Endothelial cell of umbilical vein (primary cell): Measurements from ENCODE around the gene GPRC5D. TPM values are rescaled to one million over a fixed set of nuclear protein-coding genes. Genes with fewer than 3 reads are reported as not detected.

Experiments used
- BruUV-seq: library from RNA; stranded (reverse); fragments of 400-500 nt; replicated peaks from 2 replicates; lab custom pipeline; 2021; lab: Mats Ljungman, UMichigan
- CTCF ChIA-PET: fragments of 300-600, 350-600 bp; sonication (Branson Sonifier 250); formaldehyde crosslinking; loops from one replicate; lab custom pipeline; 2021; ENCODE audit warnings: antibody characterized with exemption, inconsistent platforms; lab: Charles Lee
- POLR2A ChIA-PET: fragments of 300-600, 350-600 bp; sonication (Branson Sonifier 250); formaldehyde crosslinking; loops from one replicate; lab custom pipeline; 2021; ENCODE audit warnings: antibody characterized with exemption, inconsistent platforms; lab: Charles Lee
- DNase-seq: peaks from one replicate; pipeline ENCODE4 v3.0.0-alpha.2; 2011; ENCODE audit warnings: low read depth, low spot score
- FAIRE-seq: peaks from 2 replicates; lab custom pipeline; 2011; peaks lifted over from hg19 to GRCh38; lab: Jason Lieb, UNC
- H2AFZ ChIP-seq: 2 replicates; pipeline ENCODE4 v1.6.0; 2012; ENCODE audit warnings: low read depth, low read length, control low read depth, inconsistent platforms
- H3K27ac ChIP-seq: 2 replicates; pipeline ENCODE4 v1.5.1; 2011; ENCODE audit warnings: low read depth, mild to moderate bottlenecking, control low read depth, low read length, moderate library complexity; ENCODE audit not compliant: insufficient read depth
- H3K27me3 ChIP-seq, 2 experiments: 2 replicates each; pipeline versions ENCODE4 v1.6.0 to v1.6.1; 2011; ENCODE audit warnings: low read length in 2 of 2, mixed read lengths in 1 of 2; ENCODE audit not compliant: control insufficient read depth in 2 of 2, insufficient read depth in 2 of 2
- H3K36me3 ChIP-seq, 2 experiments: 2 replicates in 1 of 2; 3 replicates in 1 of 2; pipeline ENCODE4 v1.5.1; 2011; ENCODE audit warnings: low read length in 2 of 2, mild to moderate bottlenecking in 1 of 2, moderate library complexity in 1 of 2; ENCODE audit not compliant: control insufficient read depth in 2 of 2, insufficient read depth in 2 of 2; ENCODE audit errors: extremely low read depth in 1 of 2
- H3K4me1 ChIP-seq: 3 replicates; pipeline ENCODE4 v1.5.1; 2011; ENCODE audit warnings: mild to moderate bottlenecking, low read length; ENCODE audit not compliant: control insufficient read depth, insufficient read depth; ENCODE audit errors: extremely low read depth
- H3K4me2 ChIP-seq: 2 replicates; pipeline ENCODE4 v1.6.1; 2011; ENCODE audit warnings: low read length, control low read depth, mixed read lengths; ENCODE audit not compliant: insufficient read depth
- H3K4me3 ChIP-seq, 3 experiments: fragments of 200-600 bp in 1 of 3; sonication (generic), shearing (Covaris generic) in 1 of 3; replicated peaks in 1 of 3; 2 replicates each; pipeline ENCODE4 v1.5.1; 2011 to 2016; ENCODE audit warnings: control low read depth in 3 of 3, low read length in 3 of 3, mild to moderate bottlenecking in 2 of 3, inconsistent platforms in 1 of 3, low read depth in 1 of 3, moderate library complexity in 1 of 3; ENCODE audit not compliant: insufficient read depth in 1 of 3
- H3K79me2 ChIP-seq: 2 replicates; pipeline ENCODE4 v1.6.0; 2012; ENCODE audit warnings: low read length, inconsistent platforms; ENCODE audit not compliant: control insufficient read depth, insufficient read depth
- H3K9ac ChIP-seq: replicated peaks from 2 replicates; pipeline ENCODE3; 2011; ENCODE audit warnings: low read length, control low read depth; ENCODE audit not compliant: insufficient read depth; ENCODE audit errors: extremely low read depth
- H3K9me1 ChIP-seq: replicated peaks from 3 replicates; pipeline ENCODE4 v1.6.0; 2011; ENCODE audit warnings: mild to moderate bottlenecking, low read length; ENCODE audit not compliant: control insufficient read depth, insufficient read depth; ENCODE audit errors: extremely low read depth
- H3K9me3 ChIP-seq: replicated peaks from 2 replicates; pipeline ENCODE4 v1.5.1; 2012; ENCODE audit warnings: low read length, inconsistent platforms; ENCODE audit not compliant: control insufficient read depth, insufficient read depth
- H4K20me1 ChIP-seq: replicated peaks from 2 replicates; pipeline ENCODE3; 2011; ENCODE audit warnings: mild to moderate bottlenecking, low read length; ENCODE audit not compliant: control insufficient read depth, insufficient read depth; ENCODE audit errors: extremely low read depth
- EZH2 ChIP-seq: IDR thresholded peaks from 2 replicates; pipeline ENCODE4 v1.6.1; 2012; ENCODE audit warnings: borderline replicate concordance, low read depth, mild to moderate bottlenecking, moderate library complexity, low read length, inconsistent platforms; ENCODE audit not compliant: severe bottlenecking
- FOS ChIP-seq: IDR thresholded peaks from 2 replicates; pipeline ENCODE4 v1.6.1; 2011; ENCODE audit warnings: mild to moderate bottlenecking, low read length, moderate library complexity, borderline replicate concordance; ENCODE audit not compliant: insufficient read depth
- GATA2 ChIP-seq: IDR thresholded peaks from 2 replicates; pipeline ENCODE4 v1.7.0; 2011; ENCODE audit warnings: low read depth, mild to moderate bottlenecking, moderate library complexity, mixed read lengths, low read length; ENCODE audit not compliant: insufficient read length, insufficient read depth
- JUN ChIP-seq: IDR thresholded peaks from 2 replicates; pipeline ENCODE4 v1.6.1; 2011; ENCODE audit warnings: borderline replicate concordance, low read depth; ENCODE audit not compliant: insufficient read length, insufficient read depth
- MYC ChIP-seq: IDR thresholded peaks from one replicate; pipeline ENCODE4 v1.6.1; 2011; ENCODE audit warnings: mild to moderate bottlenecking, low read depth, low read length
- POLR2A ChIP-seq: IDR thresholded peaks from 2 replicates; pipeline ENCODE4 v1.6.1; 2012; ENCODE audit warnings: low read depth, mild to moderate bottlenecking, control low read depth, low read length
- POLR2AphosphoS5 ChIP-seq: IDR thresholded peaks from 2 replicates; pipeline ENCODE4 v1.6.1; 2012; ENCODE audit warnings: low read depth, mild to moderate bottlenecking, control low read depth, low read length, moderate library complexity; ENCODE audit not compliant: insufficient read depth
- dilution Hi-C: fragments of 300-500 bp; cut with MboI; formaldehyde crosslinking; loops from one replicate; pipeline ENCODE4 v1.15.0; 2019; ENCODE audit warnings: low sequenced_read_pairs; ENCODE audit not compliant: extremely low pct_ligation_motif_present
- intact Hi-C: fragments of 100-400 bp; cut with micrococcal nuclease; formaldehyde crosslinking; loops from one replicate; pipeline ENCODE4 v1.10.0; 2022
- polyA plus RNA-seq, 4 experiments: library from polyadenylated mRNA; depleted of rRNA in 3 of 4; stranded (reverse) in 3 of 4; unstranded in 1 of 4; fragments of >200 nt; gene quantifications; 2 replicates each; pipeline versions ENCODE4 v1.2.1 to v1.2.3, GENCODE V29; 2011 to 2012; ENCODE audit warnings: missing spikeins in 1 of 4
- total RNA-seq: library from RNA; stranded (reverse); gene quantifications from 2 replicates; pipeline ENCODE4 v1.2.3, GENCODE V29; 2021
- TF ChIP-seq, protein P1 (sequence below): IDR thresholded peaks from 2 replicates; pipeline ENCODE4 v1.6.1; 2011; ENCODE audit not compliant: insufficient read depth, insufficient read length

GPRC5D gene
- total and polyA plus RNA-seq, 2 donors (not counting 3 experiments of a cell fraction or from before 2014, with no cell fraction given), result not detected

DNA sequence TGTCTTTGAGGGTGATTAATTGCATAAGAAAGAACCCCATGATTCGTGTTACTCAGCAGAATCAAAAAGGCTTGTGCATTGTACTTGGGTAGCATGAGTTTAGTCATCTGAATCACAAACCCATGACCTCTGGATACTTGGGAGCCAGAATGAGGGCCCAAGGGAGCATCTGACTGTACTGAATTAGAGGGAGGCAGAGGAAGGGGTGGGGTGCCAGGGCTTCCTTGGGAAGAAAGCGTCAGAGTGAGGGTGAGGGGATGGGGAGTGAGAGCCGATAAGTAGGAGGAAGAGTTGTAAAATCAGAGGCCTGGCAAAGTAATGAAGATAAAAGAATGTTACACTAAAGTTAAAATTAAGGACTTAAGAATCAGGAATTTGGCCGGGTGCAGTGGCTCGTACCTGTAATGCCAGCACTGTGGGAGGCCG lies 29.8 kb downstream of the GPRC5D start:
- no peak overlapping the region for H3K4me3 ChIP-seq
- intact Hi-C loops (no loop called here), dilution Hi-C loops (no loop called here)
- no peaks in the 10 kb centered on the region for H3K27me3 ChIP-seq
- no peaks in the 10 kb centered on the region for H3K9me3 ChIP-seq
- peaks cover 4% of the 10 kb centered on the region for H3K79me2 ChIP-seq
- no peaks in the 10 kb centered on the region for H3K36me3 ChIP-seq
- ChIA-PET CTCF (interaction anchor here (1.5 kb wide), 1 partner anchor 22 kb away, joined by 3 read pairs; no protein-coding TSS in a partner anchor), POLR2A (no interaction called here)
- no peak for FAIRE-seq
- BruUV-seq, result no TSS peak
- H3K4me1 ChIP-seq, result peaks cover 9% of the 10 kb centered on the region
- no peak overlapping the region for H3K27ac ChIP-seq
- TF ChIP-seq, protein P1, sequence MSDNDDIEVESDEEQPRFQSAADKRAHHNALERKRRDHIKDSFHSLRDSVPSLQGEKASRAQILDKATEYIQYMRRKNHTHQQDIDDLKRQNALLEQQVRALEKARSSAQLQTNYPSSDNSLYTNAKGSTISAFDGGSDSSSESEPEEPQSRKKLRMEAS, result no peak
- TF ChIP-seq FOS, result peak; percentile 25
- H3K9ac ChIP-seq, result no peak overlapping the region
- H4K20me1 ChIP-seq, result no peaks in the 10 kb centered on the region
- DNase-seq, result peak; percentile 65
- no peaks in the 10 kb centered on the region for H3K9me1 ChIP-seq
- H3K4me2 ChIP-seq, result no peak overlapping the region
- no peak overlapping the region for H2AFZ ChIP-seq

DNA sequence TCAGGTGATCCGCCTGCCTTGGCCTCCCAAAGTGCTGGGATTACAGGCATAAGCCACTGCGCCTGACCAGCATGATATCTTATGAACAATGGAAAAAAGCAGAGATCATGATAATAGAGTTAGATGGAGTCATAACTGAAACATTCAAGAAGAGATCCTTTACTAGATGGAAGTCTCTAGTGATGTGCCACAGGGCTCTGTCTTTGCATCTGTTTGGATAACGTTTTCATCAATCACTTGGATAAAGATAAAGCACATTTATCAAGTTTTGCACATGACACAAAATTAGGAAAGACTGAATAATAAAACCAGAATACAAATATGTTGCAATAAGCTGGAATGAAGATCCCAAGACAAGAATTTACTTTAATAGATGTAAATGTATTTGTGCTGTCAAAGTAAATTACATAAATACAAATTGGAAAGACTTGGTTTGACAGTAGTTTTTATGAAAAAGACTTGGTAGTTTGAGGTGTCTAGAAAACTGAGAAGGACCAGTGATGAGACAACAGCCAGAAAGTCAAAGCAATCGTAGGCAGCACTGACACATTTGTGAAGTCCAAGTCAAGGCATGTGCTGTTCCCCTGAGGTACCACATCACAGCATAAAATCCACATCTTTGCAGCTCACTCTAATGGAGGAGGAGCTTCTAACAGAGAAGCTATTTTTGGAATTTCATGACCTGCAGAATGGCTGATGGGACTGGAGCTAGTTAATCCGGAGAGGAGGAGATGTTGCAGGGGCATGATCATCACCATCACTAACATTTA lies 32.1 kb downstream of the GPRC5D start:
- ChIA-PET CTCF (interaction anchor here (0.6 to 2.1 kb wide), 4 partner anchors 35 to 291 kb away, joined by 3 to 5 read pairs (median 3); no protein-coding TSS in a partner anchor), POLR2A (interaction anchor here (0.6 kb wide), 1 partner anchor 75 kb away, joined by 3 read pairs; no protein-coding TSS in a partner anchor)
- Histone ChIP-seq H3K4me3 (no peak overlapping the region), H3K4me1 (peaks cover 27% of the 10 kb centered on the region), H3K4me2 (no peak overlapping the region), H3K27ac (no peak overlapping the region), H4K20me1 (no peaks in the 10 kb centered on the region), H3K9me3 (no peaks in the 10 kb centered on the region), H2AFZ (no peak overlapping the region), H3K9ac (no peak overlapping the region), H3K79me2 (peaks cover 4% of the 10 kb centered on the region), H3K9me1 (no peaks in the 10 kb centered on the region), H3K36me3 (no peaks in the 10 kb centered on the region), H3K27me3 (no peaks in the 10 kb centered on the region)
- dilution Hi-C loops (no loop called here), intact Hi-C loops (loop anchor here (5.0 kb wide), 1 partner anchor 193 kb away; no protein-coding TSS in a partner anchor)
- no peak for DNase-seq
- no peak for FAIRE-seq
- BruUV-seq, result no TSS peak
- no peak for TF ChIP-seq POLR2AphosphoS5
- TF ChIP-seq GATA2, result no peak
- TF ChIP-seq MYC, result no peak
- TF ChIP-seq, protein P1, result no peak
- no peak for TF ChIP-seq EZH2
- TF ChIP-seq JUN, result no peak
- TF ChIP-seq POLR2A, result no peak
